ENCODE measurements around the gene CCL5. TPM values are rescaled to one million over a fixed set of nuclear protein-coding genes. Genes with fewer than 3 reads are reported as not detected.

The CCL5 gene
- total RNA-seq, 1 experiment from 2014 or later, result 7.0 TPM

DNA sequence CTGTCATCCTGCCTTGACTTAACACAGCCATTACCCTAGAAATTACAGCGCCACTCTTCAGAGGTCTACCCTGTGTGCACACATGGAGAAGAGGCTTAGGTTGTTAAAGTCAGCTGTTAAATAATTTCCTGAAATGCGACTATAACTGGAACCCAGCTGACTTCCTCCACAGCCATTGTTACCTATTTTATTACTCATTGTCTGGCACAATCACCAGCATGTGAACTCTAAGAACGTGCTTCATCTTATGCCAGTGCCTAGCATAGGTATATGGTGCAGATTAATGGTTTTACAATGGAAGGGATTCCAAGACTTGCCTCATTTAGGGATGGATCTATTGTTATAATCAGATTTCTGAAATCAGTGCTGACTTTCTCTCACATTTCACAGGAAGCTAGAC is 38.5 kb upstream of the CCL5 start:
- intact Hi-C loops (cut with micrococcal nuclease; ENCODE audit: unreplicated experiment), result no loop called here
- Mint-ChIP-seq H3K27ac (ENCODE audit: unreplicated experiment) (no peak overlapping the region), H3K27me3 (ENCODE audit: unreplicated experiment) (no peaks in the 10 kb centered on the region), H3K36me3 (ENCODE audit: insufficient read depth, unreplicated experiment) (no peaks in the 10 kb centered on the region), H3K4me3 (ENCODE audit: low read depth, unreplicated experiment) (no peak overlapping the region), H3K4me1 (ENCODE audit: low read depth, unreplicated experiment) (no peaks in the 10 kb centered on the region), H3K9me3 (ENCODE audit: low read depth, unreplicated experiment) (no peaks in the 10 kb centered on the region)
- no TSS peak for BruUV-seq (replicated peaks)
- TF ChIP-seq, protein P1, sequence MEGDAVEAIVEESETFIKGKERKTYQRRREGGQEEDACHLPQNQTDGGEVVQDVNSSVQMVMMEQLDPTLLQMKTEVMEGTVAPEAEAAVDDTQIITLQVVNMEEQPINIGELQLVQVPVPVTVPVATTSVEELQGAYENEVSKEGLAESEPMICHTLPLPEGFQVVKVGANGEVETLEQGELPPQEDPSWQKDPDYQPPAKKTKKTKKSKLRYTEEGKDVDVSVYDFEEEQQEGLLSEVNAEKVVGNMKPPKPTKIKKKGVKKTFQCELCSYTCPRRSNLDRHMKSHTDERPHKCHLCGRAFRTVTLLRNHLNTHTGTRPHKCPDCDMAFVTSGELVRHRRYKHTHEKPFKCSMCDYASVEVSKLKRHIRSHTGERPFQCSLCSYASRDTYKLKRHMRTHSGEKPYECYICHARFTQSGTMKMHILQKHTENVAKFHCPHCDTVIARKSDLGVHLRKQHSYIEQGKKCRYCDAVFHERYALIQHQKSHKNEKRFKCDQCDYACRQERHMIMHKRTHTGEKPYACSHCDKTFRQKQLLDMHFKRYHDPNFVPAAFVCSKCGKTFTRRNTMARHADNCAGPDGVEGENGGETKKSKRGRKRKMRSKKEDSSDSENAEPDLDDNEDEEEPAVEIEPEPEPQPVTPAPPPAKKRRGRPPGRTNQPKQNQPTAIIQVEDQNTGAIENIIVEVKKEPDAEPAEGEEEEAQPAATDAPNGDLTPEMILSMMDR (IDR thresholded peaks at IDR 0.05; ENCODE audit: unreplicated experiment), result no peak
- CTCF ChIA-PET, result no interaction called here
- DNase-seq, result no peak

DNA sequence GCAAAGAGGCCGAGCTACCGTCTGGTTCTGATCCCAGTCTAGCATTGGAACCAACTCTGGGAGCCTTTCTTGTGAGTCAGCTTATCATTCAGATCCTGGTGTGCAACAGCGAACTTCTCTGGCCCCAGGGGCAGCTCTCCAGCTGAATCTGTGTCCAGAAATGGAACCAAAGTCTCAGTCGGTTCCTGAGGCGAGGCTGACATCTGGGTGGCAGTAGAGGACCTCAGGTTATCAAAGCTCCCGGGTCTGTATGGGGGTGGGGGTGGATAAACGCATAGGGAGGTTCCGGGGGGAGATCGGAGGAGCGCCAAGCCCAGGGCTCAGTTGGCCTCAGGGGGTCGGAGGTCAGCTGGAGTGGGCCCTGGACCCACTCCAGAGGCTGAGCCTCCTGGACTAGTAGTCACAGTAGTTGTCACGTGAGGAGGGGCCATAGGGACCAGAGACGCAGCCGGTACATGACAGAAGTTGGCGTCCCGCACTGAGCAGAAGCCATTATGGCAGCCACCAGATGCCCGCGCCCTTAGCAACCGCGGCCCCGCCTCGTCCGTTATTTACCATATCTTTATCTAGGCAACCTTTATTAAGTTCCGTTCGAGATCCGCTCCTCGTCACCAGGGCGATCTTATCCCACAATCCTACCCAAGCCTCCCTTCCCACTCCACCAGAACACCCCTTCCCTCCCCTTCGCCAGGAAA is 37.5 kb upstream of the CCL5 start:
- no peaks in the 10 kb centered on the region for H3K36me3 Mint-ChIP-seq (ENCODE audit: insufficient read depth, unreplicated experiment)
- no TSS peak for BruUV-seq (replicated peaks)
- no peak for DNase-seq
- no peaks in the 10 kb centered on the region for H3K4me1 Mint-ChIP-seq (ENCODE audit: low read depth, unreplicated experiment)
- H3K27me3 Mint-ChIP-seq (ENCODE audit: unreplicated experiment), result no peaks in the 10 kb centered on the region
- no peaks in the 10 kb centered on the region for H3K9me3 Mint-ChIP-seq (ENCODE audit: low read depth, unreplicated experiment)
- no peak overlapping the region for H3K4me3 Mint-ChIP-seq (ENCODE audit: low read depth, unreplicated experiment)
- H3K27ac Mint-ChIP-seq (ENCODE audit: unreplicated experiment), result no peak overlapping the region
- TF ChIP-seq, protein P1 (IDR thresholded peaks at IDR 0.05; ENCODE audit: unreplicated experiment), result no peak
- CTCF ChIA-PET, result interaction anchor here (0.6 kb wide), 1 partner anchor 373 kb away, joined by 5 read pairs; no protein-coding TSS in a partner anchor
- intact Hi-C loops (cut with micrococcal nuclease; ENCODE audit: unreplicated experiment), result no loop called here

DNA sequence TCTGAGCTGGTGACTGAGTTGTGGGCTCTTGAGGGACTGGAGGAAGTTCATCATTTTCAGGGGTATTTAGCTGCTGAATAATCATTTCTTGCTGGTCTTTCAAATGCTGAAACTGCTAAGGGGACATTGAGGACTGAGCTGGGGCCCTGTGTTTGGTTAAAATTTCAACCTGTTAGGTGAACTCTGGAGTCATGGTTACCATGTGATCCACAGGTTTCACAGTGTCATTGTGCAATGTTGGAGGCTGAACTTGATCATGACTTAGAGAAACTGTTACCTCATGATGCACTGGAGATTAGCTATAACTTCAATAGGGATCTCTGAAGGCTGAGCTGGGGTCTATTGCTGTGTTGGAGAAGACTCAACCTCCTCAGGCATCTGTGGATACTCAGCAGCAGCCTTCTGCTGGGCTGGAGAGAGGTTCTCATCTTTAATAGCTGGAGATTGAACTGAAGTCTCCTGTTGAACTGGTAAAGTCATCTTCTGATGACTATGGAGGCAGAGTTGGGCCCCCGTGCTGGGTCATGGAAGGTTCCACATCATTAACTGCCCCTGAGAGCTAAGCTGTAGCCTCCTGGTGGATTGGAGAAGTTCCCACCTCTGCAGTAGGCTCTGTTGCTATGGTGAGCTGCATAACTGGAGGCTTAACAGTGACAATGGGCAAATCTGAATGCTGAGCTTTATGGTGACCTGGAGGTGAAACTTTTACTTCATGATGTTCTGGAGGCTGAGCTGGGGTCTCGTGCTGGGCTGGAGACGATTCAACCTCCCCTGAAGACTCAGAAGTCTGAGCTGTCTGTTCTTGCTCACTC is 35.2 kb upstream of the CCL5 start:
- CTCF ChIA-PET, result interaction anchor here (0.6 to 0.7 kb wide), 2 partner anchors 12 to 74 kb away, joined by 3 to 4 read pairs; no protein-coding TSS in a partner anchor
- no peaks in the 10 kb centered on the region for H3K36me3 Mint-ChIP-seq (ENCODE audit: insufficient read depth, unreplicated experiment)
- DNase-seq, result no peak
- intact Hi-C loops (cut with micrococcal nuclease; ENCODE audit: unreplicated experiment), result no loop called here
- no TSS peak for BruUV-seq (replicated peaks)
- H3K4me1 Mint-ChIP-seq (ENCODE audit: low read depth, unreplicated experiment), result no peaks in the 10 kb centered on the region
- H3K9me3 Mint-ChIP-seq (ENCODE audit: low read depth, unreplicated experiment), result peaks cover 3% of the 10 kb centered on the region
- H3K27me3 Mint-ChIP-seq (ENCODE audit: unreplicated experiment), result no peaks in the 10 kb centered on the region
- TF ChIP-seq, protein P1 (IDR thresholded peaks at IDR 0.05; ENCODE audit: unreplicated experiment), result no peak
- H3K4me3 Mint-ChIP-seq (ENCODE audit: low read depth, unreplicated experiment), result no peak overlapping the region
- no peak overlapping the region for H3K27ac Mint-ChIP-seq (ENCODE audit: unreplicated experiment)

DNA sequence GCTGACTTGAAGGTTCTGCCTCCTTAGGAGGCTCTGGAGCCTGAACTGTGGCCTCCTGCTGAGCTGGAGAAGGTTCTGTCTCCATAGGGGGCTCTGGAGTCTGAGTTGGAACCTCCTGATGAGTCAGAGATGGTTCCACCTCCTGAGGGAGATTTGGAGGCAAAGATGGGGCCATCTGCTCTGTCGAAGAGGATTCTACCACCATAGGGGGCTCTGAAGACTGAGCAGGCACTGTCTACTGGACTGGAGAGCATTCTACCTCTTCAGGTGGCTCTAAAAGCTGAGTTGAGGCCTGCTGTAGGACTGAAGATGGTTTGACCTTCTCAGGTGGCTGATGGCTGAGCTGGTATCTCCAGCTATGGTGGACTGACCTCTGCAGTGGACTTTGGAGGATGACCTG is 34.2 kb upstream of the CCL5 start:
- DNase-seq, result no peak
- TF ChIP-seq, protein P1 (IDR thresholded peaks at IDR 0.05; ENCODE audit: unreplicated experiment), result no peak
- H3K27ac Mint-ChIP-seq (ENCODE audit: unreplicated experiment), result no peak overlapping the region
- no peak overlapping the region for H3K4me3 Mint-ChIP-seq (ENCODE audit: low read depth, unreplicated experiment)
- BruUV-seq (replicated peaks), result no TSS peak
- CTCF ChIA-PET, result no interaction called here
- peaks cover 2% of the 10 kb centered on the region for H3K27me3 Mint-ChIP-seq (ENCODE audit: unreplicated experiment)
- no peaks in the 10 kb centered on the region for H3K36me3 Mint-ChIP-seq (ENCODE audit: insufficient read depth, unreplicated experiment)
- intact Hi-C loops (cut with micrococcal nuclease; ENCODE audit: unreplicated experiment), result no loop called here
- peaks cover 3% of the 10 kb centered on the region for H3K9me3 Mint-ChIP-seq (ENCODE audit: low read depth, unreplicated experiment)
- H3K4me1 Mint-ChIP-seq (ENCODE audit: low read depth, unreplicated experiment), result no peaks in the 10 kb centered on the region
